Retinal pigment epithelial cell (primary cell): Measurements from ENCODE around the gene TRMT11.
"Not testable (repeated sequence)": the region's sequence is repeated elsewhere in the genome, so short reads cannot be mapped to it uniquely, and the experiment has no call there.

ENCODE experiments used
- DNase-seq: peaks from one replicate; pipeline ENCODE4 v3.0.0-alpha.2; 2010; ENCODE audit warnings: low read depth
- H3K4me3 ChIP-seq: 2 replicates; pipeline ENCODE4 v1.5.1; 2011; ENCODE audit warnings: mild to moderate bottlenecking, low read length, control low read depth, moderate library complexity
- TF ChIP-seq, protein P1 (sequence below): conservative IDR thresholded peaks from 2 replicates; pipeline ENCODE4 v1.5.1; 2011; ENCODE audit warnings: low read depth, low read length, control low read depth, inconsistent platforms

The TRMT11 gene

DNA sequence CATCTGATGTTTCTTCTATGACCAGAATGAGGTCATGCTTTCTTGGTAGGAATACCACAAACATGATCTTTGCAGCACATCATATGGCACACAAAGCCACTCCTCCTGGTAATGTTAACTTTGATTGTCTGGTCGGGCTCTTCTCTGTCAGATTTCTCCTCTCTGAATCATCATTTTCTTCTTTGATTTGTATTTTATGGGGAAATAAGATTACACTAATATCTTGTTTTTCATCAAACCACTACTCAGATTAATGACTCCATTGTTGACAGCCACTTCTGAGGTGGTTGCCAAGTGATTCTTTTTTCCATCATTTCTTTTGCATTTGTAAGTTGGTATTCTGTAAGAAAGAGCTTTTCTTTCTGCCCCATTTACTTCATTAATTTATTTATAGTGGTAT lies 29.5 kb downstream of the TRMT11 start:
- no peak overlapping the region for H3K4me3 ChIP-seq
- no peak for DNase-seq
- TF ChIP-seq, protein P1, sequence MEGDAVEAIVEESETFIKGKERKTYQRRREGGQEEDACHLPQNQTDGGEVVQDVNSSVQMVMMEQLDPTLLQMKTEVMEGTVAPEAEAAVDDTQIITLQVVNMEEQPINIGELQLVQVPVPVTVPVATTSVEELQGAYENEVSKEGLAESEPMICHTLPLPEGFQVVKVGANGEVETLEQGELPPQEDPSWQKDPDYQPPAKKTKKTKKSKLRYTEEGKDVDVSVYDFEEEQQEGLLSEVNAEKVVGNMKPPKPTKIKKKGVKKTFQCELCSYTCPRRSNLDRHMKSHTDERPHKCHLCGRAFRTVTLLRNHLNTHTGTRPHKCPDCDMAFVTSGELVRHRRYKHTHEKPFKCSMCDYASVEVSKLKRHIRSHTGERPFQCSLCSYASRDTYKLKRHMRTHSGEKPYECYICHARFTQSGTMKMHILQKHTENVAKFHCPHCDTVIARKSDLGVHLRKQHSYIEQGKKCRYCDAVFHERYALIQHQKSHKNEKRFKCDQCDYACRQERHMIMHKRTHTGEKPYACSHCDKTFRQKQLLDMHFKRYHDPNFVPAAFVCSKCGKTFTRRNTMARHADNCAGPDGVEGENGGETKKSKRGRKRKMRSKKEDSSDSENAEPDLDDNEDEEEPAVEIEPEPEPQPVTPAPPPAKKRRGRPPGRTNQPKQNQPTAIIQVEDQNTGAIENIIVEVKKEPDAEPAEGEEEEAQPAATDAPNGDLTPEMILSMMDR, result no peak

DNA sequence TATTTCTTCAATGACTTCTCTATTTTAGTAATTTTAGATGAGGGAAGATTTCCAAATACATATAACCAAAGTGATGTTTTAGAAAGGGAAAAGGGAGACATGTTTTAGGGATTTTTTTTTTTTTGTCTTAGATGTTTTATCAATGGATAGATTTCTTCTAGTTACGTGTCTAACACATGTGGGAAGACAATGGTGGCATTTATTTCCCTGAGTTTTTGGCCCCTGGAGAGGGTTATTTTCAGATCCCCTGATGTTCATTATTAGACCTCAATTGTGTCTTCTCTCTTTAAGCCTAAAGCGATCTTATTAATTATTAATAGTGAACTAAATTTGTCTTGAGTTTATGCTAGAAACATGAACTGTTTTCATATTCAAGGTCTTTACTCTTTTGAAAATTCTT lies 30.3 kb downstream of the TRMT11 start:
- DNase-seq, result no peak
- H3K4me3 ChIP-seq, result no peak overlapping the region
- TF ChIP-seq, protein P1, result no peak

DNA sequence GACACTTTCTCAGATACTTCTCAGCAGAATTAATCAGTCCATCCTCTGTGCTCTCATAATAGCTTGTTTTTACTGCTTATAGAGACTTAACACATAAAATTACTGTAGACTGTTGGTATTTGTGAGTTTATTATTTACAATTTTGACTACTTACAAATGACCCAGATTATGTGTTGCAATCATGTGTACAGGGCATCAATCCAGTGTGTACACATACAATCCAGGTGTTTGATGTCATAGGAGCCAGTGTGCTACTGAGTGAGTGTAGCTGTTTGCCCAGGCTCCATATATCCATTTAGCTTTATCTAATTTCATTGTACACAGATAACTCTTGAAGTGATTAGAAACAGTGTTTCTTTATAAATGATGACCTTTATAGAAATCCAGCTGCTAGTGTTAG lies 31.3 kb downstream of the TRMT11 start:
- TF ChIP-seq, protein P1, result no peak
- H3K4me3 ChIP-seq, result no peak overlapping the region
- no peak for DNase-seq

DNA sequence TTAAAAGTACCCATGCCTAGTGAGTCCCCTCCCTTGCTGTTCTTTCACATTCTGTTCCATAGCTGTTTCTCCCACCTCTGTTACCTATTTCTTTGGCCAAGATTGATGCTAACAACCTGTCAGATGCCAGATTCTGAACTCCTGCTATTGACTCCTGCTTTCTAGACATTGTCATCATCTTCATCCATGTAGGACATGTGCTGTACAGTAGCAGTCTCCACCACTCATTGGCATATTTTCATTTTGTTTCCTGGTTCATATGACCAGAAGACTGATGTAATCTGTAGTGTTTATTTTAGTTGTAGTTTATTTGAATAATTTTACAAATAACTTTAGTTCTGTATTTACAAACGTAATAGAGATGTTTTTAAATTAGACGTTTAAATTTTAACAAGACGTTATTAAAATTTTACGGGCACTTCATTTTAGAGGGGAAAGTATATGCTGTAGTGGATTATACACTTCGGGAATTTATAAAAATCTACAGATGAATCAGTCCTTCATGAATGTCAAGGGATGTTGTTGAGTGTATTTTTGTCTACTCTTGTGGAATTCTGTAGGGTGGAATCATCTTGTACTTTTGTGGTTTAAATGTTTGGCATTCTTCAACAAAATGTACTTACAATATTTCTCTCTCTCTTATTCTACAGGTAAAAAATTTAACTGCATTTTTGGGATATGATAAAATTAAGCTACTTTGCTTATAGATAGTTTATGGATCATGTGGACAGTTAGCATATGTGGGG lies 34.1 kb downstream of the TRMT11 start:
- no peak for DNase-seq
- TF ChIP-seq, protein P1, result no peak
- no peak overlapping the region for H3K4me3 ChIP-seq

DNA sequence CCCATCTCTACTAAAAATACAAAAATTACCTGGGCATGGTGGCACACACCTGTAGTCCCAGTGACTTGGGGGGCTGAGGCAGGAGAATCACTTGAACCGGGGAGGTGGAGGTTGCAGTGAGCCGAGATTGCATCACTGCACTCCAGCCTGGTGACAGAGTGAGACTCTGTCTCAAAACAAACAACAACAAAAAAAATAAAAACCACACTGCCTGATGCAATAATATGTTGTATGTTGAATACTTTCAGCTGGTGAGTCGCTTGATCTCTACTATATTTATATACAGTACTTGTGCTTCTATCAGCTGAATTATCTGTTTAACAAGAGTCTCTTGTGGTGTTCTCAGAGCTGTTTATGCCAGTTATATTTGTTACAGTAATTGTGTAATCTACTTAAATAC lies 37.1 kb downstream of the TRMT11 start:
- not testable (repeated sequence) for DNase-seq, H3K4me3 ChIP-seq

DNA sequence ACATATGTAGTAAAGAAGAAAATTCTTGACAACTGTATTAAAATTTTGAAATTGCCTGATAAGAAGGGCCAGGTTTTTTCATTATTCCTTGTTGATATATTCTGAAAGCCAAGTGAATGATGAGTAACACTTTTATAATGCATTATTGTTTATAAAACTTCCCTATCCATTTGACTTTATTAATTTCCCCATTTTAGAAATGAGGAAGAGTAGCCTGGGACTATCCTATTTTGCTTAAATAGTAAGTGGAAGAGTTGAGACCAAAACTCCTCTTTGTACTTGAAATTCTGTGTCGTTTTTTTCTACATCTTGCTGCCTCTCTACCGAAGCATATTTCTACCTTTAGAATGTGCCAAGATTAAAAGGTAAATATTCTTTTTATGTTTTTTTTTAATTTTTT lies 39.7 kb downstream of the TRMT11 start:
- DNase-seq, result no peak
- no peak overlapping the region for H3K4me3 ChIP-seq
- TF ChIP-seq, protein P1, result no peak

DNA sequence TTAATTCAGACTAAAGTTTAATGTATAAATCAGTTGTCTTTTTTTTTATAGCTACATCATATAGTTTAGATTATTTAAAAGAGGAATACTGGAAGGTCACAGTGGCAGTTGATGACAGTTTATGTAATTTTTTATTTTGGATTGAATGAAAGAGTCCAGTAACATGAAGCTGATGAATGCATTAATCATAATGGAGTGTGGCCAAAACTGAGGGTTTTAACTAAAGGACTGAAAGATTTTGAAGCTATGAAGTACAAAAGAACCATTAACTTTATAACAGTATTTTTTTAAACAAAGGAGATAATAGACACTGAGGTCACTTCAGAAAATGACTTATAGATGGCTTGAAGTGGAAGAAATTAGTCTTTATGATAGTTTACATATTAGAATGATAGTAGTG lies 41.3 kb downstream of the TRMT11 start:
- TF ChIP-seq, protein P1, result no peak
- no peak for DNase-seq
- no peak overlapping the region for H3K4me3 ChIP-seq
